B cell (primary cell): ENCODE measurements around the gene CELF6.

Experiments
- EZH2 ChIP-seq: IDR thresholded peaks from 2 replicates; pipeline ENCODE4 v1.6.1; 2012; ENCODE audit warnings: borderline replicate concordance, low read depth, mild to moderate bottlenecking, moderate library complexity, low read length; ENCODE audit not compliant: insufficient read depth, poor library complexity, severe bottlenecking
- TF ChIP-seq, protein P1 (sequence below): fragments of 200-600 bp; IDR thresholded peaks from one replicate; pipeline ENCODE4 v1.8.0; 2022; ENCODE audit warnings: antibody characterized with exemption, mild to moderate bottlenecking

DNA sequence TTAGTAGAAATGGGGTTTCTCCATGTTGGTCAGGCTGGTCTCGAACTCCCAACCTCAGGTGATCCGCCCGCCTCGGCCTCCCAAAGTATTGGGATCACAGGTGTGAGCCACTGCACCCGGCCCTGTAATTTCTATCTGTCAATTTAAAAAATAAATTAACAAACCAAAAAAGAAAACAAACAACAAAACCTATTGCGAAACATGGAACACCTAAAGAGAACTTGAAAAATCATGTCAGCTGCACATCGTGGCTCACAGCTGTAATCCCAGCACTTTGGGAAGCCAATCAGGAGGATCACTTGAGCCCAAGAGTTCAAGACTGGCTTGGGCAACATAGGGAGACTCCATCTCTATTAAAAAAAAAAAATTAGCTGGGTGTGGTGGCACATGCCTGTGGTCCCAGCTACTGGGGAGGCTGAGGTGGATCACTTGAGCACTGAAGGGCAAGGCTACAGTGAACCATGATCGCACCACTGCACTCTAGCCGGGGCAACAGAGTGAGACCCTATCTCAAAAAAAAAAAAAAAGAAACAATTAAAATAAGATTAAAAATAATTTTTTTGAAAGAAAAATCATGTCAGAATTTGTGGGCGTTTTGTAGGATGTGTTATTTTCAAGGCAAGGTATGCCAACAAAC, 67.2 kb downstream of the CELF6 start:
- TF ChIP-seq, protein P1, sequence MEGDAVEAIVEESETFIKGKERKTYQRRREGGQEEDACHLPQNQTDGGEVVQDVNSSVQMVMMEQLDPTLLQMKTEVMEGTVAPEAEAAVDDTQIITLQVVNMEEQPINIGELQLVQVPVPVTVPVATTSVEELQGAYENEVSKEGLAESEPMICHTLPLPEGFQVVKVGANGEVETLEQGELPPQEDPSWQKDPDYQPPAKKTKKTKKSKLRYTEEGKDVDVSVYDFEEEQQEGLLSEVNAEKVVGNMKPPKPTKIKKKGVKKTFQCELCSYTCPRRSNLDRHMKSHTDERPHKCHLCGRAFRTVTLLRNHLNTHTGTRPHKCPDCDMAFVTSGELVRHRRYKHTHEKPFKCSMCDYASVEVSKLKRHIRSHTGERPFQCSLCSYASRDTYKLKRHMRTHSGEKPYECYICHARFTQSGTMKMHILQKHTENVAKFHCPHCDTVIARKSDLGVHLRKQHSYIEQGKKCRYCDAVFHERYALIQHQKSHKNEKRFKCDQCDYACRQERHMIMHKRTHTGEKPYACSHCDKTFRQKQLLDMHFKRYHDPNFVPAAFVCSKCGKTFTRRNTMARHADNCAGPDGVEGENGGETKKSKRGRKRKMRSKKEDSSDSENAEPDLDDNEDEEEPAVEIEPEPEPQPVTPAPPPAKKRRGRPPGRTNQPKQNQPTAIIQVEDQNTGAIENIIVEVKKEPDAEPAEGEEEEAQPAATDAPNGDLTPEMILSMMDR: no peak
- no peak for TF ChIP-seq EZH2
